ENCODE results near the gene GABARAP. TPM values are rescaled to one million over a fixed set of nuclear protein-coding genes. Genes with fewer than 3 reads are reported as not detected.

Gene GABARAP
- total and polyA plus RNA-seq, 2 of the 13 experiments (the other 11 are each of a cell fraction or from before 2014, with no cell fraction given), result 161 to 310 TPM

- intact Hi-C loops (cut with micrococcal nuclease; ENCODE audit: unreplicated experiment), result loop anchor here (5.0 kb wide), 1 partner anchor 39 kb away; the partner anchor contains the start of gene SLC2A4
- BruUV-seq (replicated peaks), result no TSS peak
Measured at GRCh38 chr17:7243453-7243729, 1.1 kb upstream of the GABARAP start.

GRCh38 chr17:7242717-7243452 lies 636 bp upstream of the GABARAP start:
- BruUV-seq (replicated peaks), result no TSS peak
- H3K4me3 ChIP-seq (replicated peaks in 1 of 3; ENCODE audit: insufficient read depth in 1 of 3, low read depth in 2 of 3, low read length in 3 of 3), result peak overlapping the region; percentile 61 to 85 (median 68)
- peak; percentile 92 for DNase-seq (ENCODE audit: low spot score)
- CTCF ChIA-PET (ENCODE audit: low intra/inter-chr PET ratio, low total read pairs), result interaction anchor here (1.6 kb wide), 1 partner anchor 53 kb away, joined by 11 read pairs; no protein-coding TSS in a partner anchor
- H3K36me3 ChIP-seq (replicated peaks in 1 of 2; ENCODE audit: control insufficient read depth in 1 of 2, insufficient read depth in 2 of 2, low read length in 2 of 2), result peaks cover 5 to 27% of the 10 kb centered on the region in 2 experiments; a peak in 4 of 5 replicates
- intact Hi-C loops (cut with micrococcal nuclease; ENCODE audit: unreplicated experiment), result loop anchor here (5.0 kb wide), 1 partner anchor 39 kb away; the partner anchor contains the start of gene SLC2A4
- 22% methylated on average over 26 of the region's 49 CpGs for whole genome bisulfite sequencing (ENCODE audit: low lambda C conversion rate)
- peak overlapping the region; percentile 86 for H3K27ac ChIP-seq (ENCODE audit: extremely low read length, insufficient read depth, low read length)
- H3K79me2 ChIP-seq (ENCODE audit: insufficient read depth, low read length), result peaks cover 41% of the 10 kb centered on the region
- no peak for FAIRE-seq
- peak overlapping the region; percentile 97 for H3K4me2 ChIP-seq (ENCODE audit: low read depth, low read length)
- H3K4me1 ChIP-seq (ENCODE audit: insufficient read depth, low read length), result peaks cover 23% of the 10 kb centered on the region
- H3K9me3 ChIP-seq (ENCODE audit: low read length), result no peaks in the 10 kb centered on the region
- H3K27me3 ChIP-seq (ENCODE audit: control insufficient read depth in 1 of 2, insufficient read depth in 2 of 2, low read length in 2 of 2), result no peaks in the 10 kb centered on the region; a peak in 1 of 5 replicates
- POLR2A ChIA-PET, result interaction anchor here (0.7 to 4.3 kb wide), 16 partner anchors 8 to 207 kb away, joined by 3 to 35 read pairs (median 6); partner anchors contain the start of genes ACADVL, ASGR1, ASGR2 and CTDNEP1
- H2AFZ ChIP-seq (ENCODE audit: low read length), result peak overlapping the region; percentile 73
- H4K20me1 ChIP-seq (ENCODE audit: insufficient read depth, low read length), result no peaks in the 10 kb centered on the region
- H3K9ac ChIP-seq (ENCODE audit: insufficient read depth, low read depth, low read length), result peak overlapping the region; percentile 92
- in situ Hi-C loops (cut with HindIII; ENCODE audit: extremely low pct_ligation_motif_present, low pct_unique_long_range_greater_than_20kb), result no loop called here
- peak; percentile 58 for ATAC-seq
- TF ChIP-seq CERS6 (CRISPR knock-in tag; IDR thresholded peaks at IDR 0.05) (no peak), ZNF720 (CRISPR knock-in tag; IDR thresholded peaks at IDR 0.05) (no peak), YEATS2 (CRISPR knock-in tag; IDR thresholded peaks at IDR 0.05; ENCODE audit: borderline replicate concordance) (peak; percentile 92), ZNF7 (CRISPR knock-in tag; IDR thresholded peaks at IDR 0.05) (no peak), ZNF274 (CRISPR knock-in tag; IDR thresholded peaks at IDR 0.05) (no peak; the same call in 1 of the 2 replicates), AGO2 (optimal IDR thresholded peaks at IDR 0.05; ENCODE audit: low read depth, low read length) (peak; percentile 97), FOXC1 (CRISPR knock-in tag; IDR thresholded peaks at IDR 0.05; ENCODE audit: borderline replicate concordance) (peak; percentile 49; the same call in 1 of the 2 replicates), RFXANK (CRISPR knock-in tag; IDR thresholded peaks at IDR 0.05) (peak; percentile 50; the same call in 1 of the 2 replicates), ZNF451 (CRISPR knock-in tag; IDR thresholded peaks at IDR 0.05) (no peak), SETDB1 (CRISPR knock-in tag; IDR thresholded peaks at IDR 0.05; ENCODE audit: borderline replicate concordance) (no peak), JARID2 (CRISPR knock-in tag; IDR thresholded peaks at IDR 0.05; ENCODE audit: insufficient replicate concordance) (no peak), HMG20B (CRISPR knock-in tag; conservative IDR thresholded peaks at IDR 0.05) (no peak; the same call in 1 of the 2 replicates), ZNF207 (IDR thresholded peaks at IDR 0.05; ENCODE audit: borderline replicate concordance) (no peak), ZFX (CRISPR knock-in tag; IDR thresholded peaks at IDR 0.05; ENCODE audit: low read depth) (0 out of 2 replicates have a peak, but pooled peaks have one; percentile 9), PREB (CRISPR knock-in tag; IDR thresholded peaks at IDR 0.05) (no peak)

More at GRCh38 chr17:7243453-7243729, 1.1 kb upstream of the GABARAP start:
- in situ Hi-C loops (cut with HindIII; ENCODE audit: extremely low pct_ligation_motif_present, low pct_unique_long_range_greater_than_20kb), result no loop called here
- H3K27ac ChIP-seq (ENCODE audit: extremely low read length, insufficient read depth, low read length), result peak overlapping the region; percentile 86
- TF ChIP-seq ZNF552 (CRISPR knock-in tag; IDR thresholded peaks at IDR 0.05; ENCODE audit: borderline replicate concordance), result no peak
- no peak for TF ChIP-seq CREB1 (IDR thresholded peaks at IDR 0.05)
- 0 out of 2 replicates have a peak, but pooled peaks have one; percentile 1 for TF ChIP-seq CREB1 (CRISPR knock-in tag; IDR thresholded peaks at IDR 0.05)
- peak overlapping the region; percentile 92 for H3K9ac ChIP-seq (ENCODE audit: insufficient read depth, low read depth, low read length)
- H4K20me1 ChIP-seq (ENCODE audit: insufficient read depth, low read length), result no peaks in the 10 kb centered on the region
- WGBS (ENCODE audit: low lambda C conversion rate), result 90% methylated on average over 2 of the region's 2 CpGs
- FAIRE-seq (no peak), DNase-seq (ENCODE audit: low spot score) (no peak), ATAC-seq (no peak)
- ChIA-PET CTCF (ENCODE audit: low intra/inter-chr PET ratio, low total read pairs) (interaction anchor here (1.6 kb wide), 1 partner anchor 53 kb away, joined by 11 read pairs; no protein-coding TSS in a partner anchor), POLR2A (interaction anchor here (1.1 to 4.3 kb wide), 12 partner anchors 8 to 197 kb away, joined by 3 to 35 read pairs (median 9); partner anchors contain the start of genes ACADVL, ASGR1, ASGR2 and CTDNEP1)
- H3K79me2 ChIP-seq (ENCODE audit: insufficient read depth, low read length), result peaks cover 41% of the 10 kb centered on the region
- H3K4me1 ChIP-seq (ENCODE audit: insufficient read depth, low read length), result peaks cover 24% of the 10 kb centered on the region
- H3K4me3 ChIP-seq (replicated peaks in 1 of 3; ENCODE audit: insufficient read depth in 1 of 3, low read depth in 2 of 3, low read length in 3 of 3), result peak overlapping the region in 1 of 3 experiments; percentile 85; a peak in 1 of 6 replicates
- H3K9me3 ChIP-seq (ENCODE audit: low read length), result no peaks in the 10 kb centered on the region
- H2AFZ ChIP-seq (ENCODE audit: low read length), result no peak overlapping the region
- peaks cover 5 to 27% of the 10 kb centered on the region in 2 experiments; a peak in 4 of 5 replicates for H3K36me3 ChIP-seq (replicated peaks in 1 of 2; ENCODE audit: control insufficient read depth in 1 of 2, insufficient read depth in 2 of 2, low read length in 2 of 2)
- no peaks in the 10 kb centered on the region; a peak in 1 of 5 replicates for H3K27me3 ChIP-seq (ENCODE audit: control insufficient read depth in 1 of 2, insufficient read depth in 2 of 2, low read length in 2 of 2)
- H3K4me2 ChIP-seq (ENCODE audit: low read depth, low read length), result peak overlapping the region; percentile 97
